ENCODE measurements around the gene PARVB.

GRCh38 chr22:44179196-44179988, 155.3 kb downstream of the PARVB start:
- no peak for TF ChIP-seq CTCF (IDR thresholded peaks at IDR 0.05)
- TF ChIP-seq POLR2A (IDR thresholded peaks at IDR 0.05) = no peak

Data from body of pancreas (tissue), 4 donors.